IPS-18a (cell line): ENCODE data around the gene SMAD3.

Experiments
- H3K27ac ChIP-seq: one replicate; pipeline ENCODE4 v1.5.1; 2013; ENCODE audit warnings: low read length
- H3K27me3 ChIP-seq: one replicate; pipeline ENCODE4 v1.6.1; 2013; ENCODE audit warnings: mild to moderate bottlenecking, low read length; ENCODE audit not compliant: control insufficient read depth, insufficient read depth
- H3K36me3 ChIP-seq: one replicate; pipeline ENCODE4 v1.6.1; 2013; ENCODE audit warnings: low read depth, low read length; ENCODE audit not compliant: control insufficient read depth
- H3K4me1 ChIP-seq: one replicate; pipeline ENCODE4 v1.6.1; 2013; ENCODE audit warnings: low read depth, low read length; ENCODE audit not compliant: control insufficient read depth
- H3K4me3 ChIP-seq: one replicate; pipeline ENCODE4 v1.5.1; 2013; ENCODE audit warnings: low read length
- H3K9ac ChIP-seq: one replicate; pipeline ENCODE4 v1.6.1; 2013; ENCODE audit warnings: mild to moderate bottlenecking, low read length, moderate library complexity
- H3K9me3 ChIP-seq: one replicate; pipeline ENCODE4 v1.6.1; 2013; ENCODE audit warnings: low read depth, low read length; ENCODE audit not compliant: control insufficient read depth

The SMAD3 gene

DNA sequence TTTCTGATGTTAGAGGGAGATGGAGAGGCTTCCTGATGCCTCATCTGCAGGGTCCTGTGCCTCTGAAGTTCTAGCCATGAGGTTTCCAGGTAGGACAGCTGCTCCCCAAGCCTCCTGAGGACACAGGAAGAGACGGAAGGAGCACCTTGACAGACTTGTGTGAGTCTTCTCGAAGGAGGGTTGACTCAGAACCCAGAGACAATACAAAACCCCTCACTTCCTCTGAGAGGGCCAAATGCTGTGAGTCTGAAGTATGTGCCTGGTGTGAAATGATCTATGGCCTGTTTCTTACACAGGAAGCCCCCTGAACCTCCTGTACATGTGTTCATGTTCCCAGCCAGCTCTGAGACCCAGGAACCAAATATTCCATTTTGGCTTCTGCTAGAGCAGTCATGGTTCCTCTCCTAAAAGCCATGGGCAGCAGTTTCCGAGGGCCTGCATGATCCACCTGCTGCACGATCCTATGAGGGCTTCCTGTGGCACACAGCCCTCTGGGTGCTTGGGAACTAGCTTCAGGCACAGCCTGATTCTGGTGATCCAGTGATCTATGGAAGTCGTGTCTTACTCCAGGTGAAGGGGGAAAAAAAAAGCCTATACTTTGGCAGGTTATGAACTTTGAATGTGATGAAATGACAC lies 126.9 kb downstream of the SMAD3 start:
- no peak overlapping the region for H3K4me3 ChIP-seq
- H3K36me3 ChIP-seq, result peaks cover 15% of the 10 kb centered on the region
- H3K27me3 ChIP-seq, result no peaks in the 10 kb centered on the region
- H3K9me3 ChIP-seq, result no peaks in the 10 kb centered on the region
- no peaks in the 10 kb centered on the region for H3K4me1 ChIP-seq
- H3K27ac ChIP-seq, result no peak overlapping the region
- no peak overlapping the region for H3K9ac ChIP-seq

DNA sequence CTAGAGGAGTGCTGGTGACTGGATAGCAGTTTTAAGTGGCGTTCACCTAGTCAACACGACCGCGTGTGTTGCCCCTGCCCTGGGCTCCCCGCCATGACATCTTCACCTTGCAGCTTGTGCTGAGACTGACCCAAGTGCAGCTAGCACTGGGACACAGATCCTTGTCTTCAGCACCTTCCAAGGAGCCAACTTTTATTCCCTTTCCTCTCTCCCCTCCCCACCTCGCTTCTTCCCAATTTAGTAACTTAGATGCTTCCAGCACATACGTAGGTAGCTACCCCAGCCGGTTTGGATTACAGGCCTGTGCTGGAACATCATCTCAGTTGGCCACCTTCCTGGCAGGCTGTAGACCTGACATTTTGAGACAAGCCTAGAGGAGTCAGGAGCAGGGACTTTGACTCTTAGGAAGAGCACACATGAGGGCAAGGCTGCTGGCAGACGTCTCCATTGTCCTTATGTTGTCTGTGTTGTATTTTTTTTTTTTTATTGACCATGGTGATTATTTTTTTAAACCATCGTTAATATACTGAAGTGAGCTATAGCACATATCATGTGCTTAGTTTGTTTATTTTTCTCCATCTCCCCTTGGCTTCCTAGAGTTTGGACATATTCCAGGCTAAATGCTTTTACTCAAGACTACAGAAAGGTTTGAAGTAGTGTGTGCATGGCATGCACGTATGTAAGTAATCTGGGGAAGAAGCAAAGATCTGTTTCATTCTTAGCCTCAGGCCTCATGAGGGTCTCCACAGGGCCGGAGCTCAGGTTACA lies 128.0 kb downstream of the SMAD3 start:
- Histone ChIP-seq H3K9ac (no peak overlapping the region), H3K27me3 (no peaks in the 10 kb centered on the region), H3K27ac (no peak overlapping the region), H3K4me3 (no peak overlapping the region), H3K4me1 (no peaks in the 10 kb centered on the region), H3K36me3 (peaks cover 10% of the 10 kb centered on the region), H3K9me3 (no peaks in the 10 kb centered on the region)

DNA sequence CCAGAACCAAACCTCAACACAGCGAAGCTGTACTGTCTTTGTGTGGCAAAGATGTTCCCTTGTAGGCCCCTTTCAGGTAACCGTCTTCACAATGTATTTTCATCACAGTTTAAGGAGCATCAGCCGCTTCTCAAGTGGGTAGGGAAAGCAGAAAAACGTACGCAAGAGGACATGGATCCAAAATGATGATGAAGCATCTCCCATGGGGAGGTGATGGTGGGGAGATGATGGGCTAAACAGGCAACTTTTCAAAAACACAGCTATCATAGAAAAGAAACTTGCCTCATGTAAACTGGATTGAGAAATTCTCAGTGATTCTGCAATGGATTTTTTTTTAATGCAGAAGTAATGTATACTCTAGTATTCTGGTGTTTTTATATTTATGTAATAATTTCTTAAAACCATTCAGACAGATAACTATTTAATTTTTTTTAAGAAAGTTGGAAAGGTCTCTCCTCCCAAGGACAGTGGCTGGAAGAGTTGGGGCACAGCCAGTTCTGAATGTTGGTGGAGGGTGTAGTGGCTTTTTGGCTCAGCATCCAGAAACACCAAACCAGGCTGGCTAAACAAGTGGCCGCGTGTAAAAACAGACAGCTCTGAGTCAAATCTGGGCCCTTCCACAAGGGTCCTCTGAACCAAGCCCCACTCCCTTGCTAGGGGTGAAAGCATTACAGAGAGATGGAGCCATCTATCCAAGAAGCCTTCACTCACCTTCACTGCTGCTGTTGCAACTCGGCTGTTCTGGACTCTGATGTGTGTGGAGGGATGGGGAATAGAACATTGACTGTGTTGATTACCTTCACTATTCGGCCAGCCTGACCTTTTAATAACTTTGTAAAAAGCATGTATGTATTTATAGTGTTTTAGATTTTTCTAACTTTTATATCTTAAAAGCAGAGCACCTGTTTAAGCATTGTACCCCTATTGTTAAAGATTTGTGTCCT lies 129.0 kb downstream of the SMAD3 start:
- H3K27ac ChIP-seq, result no peak overlapping the region
- H3K36me3 ChIP-seq, result peaks cover 3% of the 10 kb centered on the region
- no peaks in the 10 kb centered on the region for H3K27me3 ChIP-seq
- H3K9me3 ChIP-seq, result no peaks in the 10 kb centered on the region
- peaks cover 3% of the 10 kb centered on the region for H3K4me1 ChIP-seq
- H3K4me3 ChIP-seq, result no peak overlapping the region
- H3K9ac ChIP-seq, result no peak overlapping the region

GRCh38 chr15:67195305-67195704 lies 129.9 kb downstream of the SMAD3 start:
- Histone ChIP-seq H3K4me1 (peaks cover 9% of the 10 kb centered on the region), H3K36me3 (peaks cover 3% of the 10 kb centered on the region), H3K27me3 (no peaks in the 10 kb centered on the region), H3K9me3 (no peaks in the 10 kb centered on the region), H3K4me3 (no peak overlapping the region), H3K27ac (no peak overlapping the region), H3K9ac (no peak overlapping the region)

DNA sequence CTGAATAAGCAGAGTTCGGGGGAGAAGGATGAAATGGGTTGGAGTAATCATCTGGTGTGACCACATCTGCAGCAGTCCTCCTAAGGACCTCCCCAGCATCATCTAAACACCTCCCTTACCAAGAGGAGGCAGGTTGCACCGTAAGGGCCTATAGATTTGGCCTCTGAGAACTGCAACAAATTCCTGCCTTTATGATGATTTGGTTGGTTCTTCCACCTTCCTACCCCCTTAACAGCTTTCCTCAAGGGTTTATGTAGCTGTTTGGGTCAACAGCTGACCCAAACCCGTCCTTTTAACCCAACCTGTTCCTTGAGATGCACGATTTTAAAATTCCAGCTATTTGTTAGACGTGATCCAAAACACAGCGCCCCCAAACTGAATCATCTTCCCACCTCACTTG lies 130.8 kb downstream of the SMAD3 start:
- Histone ChIP-seq H3K9ac (no peak overlapping the region), H3K4me3 (no peak overlapping the region), H3K4me1 (peaks cover 9% of the 10 kb centered on the region), H3K9me3 (no peaks in the 10 kb centered on the region), H3K36me3 (no peaks in the 10 kb centered on the region), H3K27me3 (no peaks in the 10 kb centered on the region), H3K27ac (no peak overlapping the region)

GRCh38 chr15:67196672-67197363 lies 131.4 kb downstream of the SMAD3 start:
- no peaks in the 10 kb centered on the region for H3K9me3 ChIP-seq
- H3K4me3 ChIP-seq, result no peak overlapping the region
- no peak overlapping the region for H3K27ac ChIP-seq
- H3K36me3 ChIP-seq, result no peaks in the 10 kb centered on the region
- H3K4me1 ChIP-seq, result peaks cover 9% of the 10 kb centered on the region
- no peak overlapping the region for H3K9ac ChIP-seq
- H3K27me3 ChIP-seq, result no peaks in the 10 kb centered on the region

- no peak overlapping the region for H3K27ac ChIP-seq
- H3K9me3 ChIP-seq, result no peaks in the 10 kb centered on the region
- H3K4me3 ChIP-seq, result no peak overlapping the region
- no peak overlapping the region for H3K9ac ChIP-seq
- no peaks in the 10 kb centered on the region for H3K36me3 ChIP-seq
- H3K27me3 ChIP-seq, result no peaks in the 10 kb centered on the region
- H3K4me1 ChIP-seq, result peaks cover 9% of the 10 kb centered on the region
These were observed 131.9 kb downstream of the SMAD3 start for GRCh38 chr15:67197364-67197695.

DNA sequence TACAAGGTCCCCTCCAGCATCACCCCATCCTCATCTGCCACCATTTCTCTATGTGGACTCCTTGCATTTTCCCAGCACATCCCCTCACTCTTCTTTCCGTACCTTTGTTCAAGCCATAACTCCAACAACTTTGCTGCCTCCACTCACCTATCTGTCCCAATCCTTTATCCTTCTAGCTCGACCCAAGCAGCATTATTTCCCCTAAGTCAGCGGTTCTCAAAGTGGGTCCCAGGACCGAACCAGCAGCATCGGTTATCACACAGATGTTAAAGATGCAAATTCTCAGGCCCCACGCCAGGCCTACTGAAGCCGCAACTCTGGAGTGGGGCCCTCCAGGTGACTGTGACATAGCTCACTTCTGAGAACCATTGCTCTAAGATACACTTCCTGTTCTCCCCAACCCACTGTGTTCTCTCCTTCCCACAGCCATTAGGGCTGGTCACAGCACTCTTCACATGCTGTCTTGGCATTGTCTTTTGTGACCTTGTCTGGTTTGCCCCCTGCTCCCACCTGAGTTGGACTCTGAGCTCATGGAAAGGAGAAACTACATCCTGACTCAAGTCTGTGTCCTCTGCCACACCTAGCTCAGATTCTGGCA lies 132.9 kb downstream of the SMAD3 start:
- Histone ChIP-seq H3K4me1 (peaks cover 9% of the 10 kb centered on the region), H3K27me3 (no peaks in the 10 kb centered on the region), H3K9ac (no peak overlapping the region), H3K36me3 (no peaks in the 10 kb centered on the region), H3K9me3 (no peaks in the 10 kb centered on the region), H3K27ac (no peak overlapping the region), H3K4me3 (no peak overlapping the region)

- no peaks in the 10 kb centered on the region for H3K9me3 ChIP-seq
- H3K9ac ChIP-seq, result no peak overlapping the region
- no peak overlapping the region for H3K27ac ChIP-seq
- no peaks in the 10 kb centered on the region for H3K36me3 ChIP-seq
- H3K4me3 ChIP-seq, result no peak overlapping the region
- H3K27me3 ChIP-seq, result no peaks in the 10 kb centered on the region
- H3K4me1 ChIP-seq, result peaks cover 9% of the 10 kb centered on the region
These were observed 134.0 kb downstream of the SMAD3 start for GRCh38 chr15:67199391-67199790.

DNA sequence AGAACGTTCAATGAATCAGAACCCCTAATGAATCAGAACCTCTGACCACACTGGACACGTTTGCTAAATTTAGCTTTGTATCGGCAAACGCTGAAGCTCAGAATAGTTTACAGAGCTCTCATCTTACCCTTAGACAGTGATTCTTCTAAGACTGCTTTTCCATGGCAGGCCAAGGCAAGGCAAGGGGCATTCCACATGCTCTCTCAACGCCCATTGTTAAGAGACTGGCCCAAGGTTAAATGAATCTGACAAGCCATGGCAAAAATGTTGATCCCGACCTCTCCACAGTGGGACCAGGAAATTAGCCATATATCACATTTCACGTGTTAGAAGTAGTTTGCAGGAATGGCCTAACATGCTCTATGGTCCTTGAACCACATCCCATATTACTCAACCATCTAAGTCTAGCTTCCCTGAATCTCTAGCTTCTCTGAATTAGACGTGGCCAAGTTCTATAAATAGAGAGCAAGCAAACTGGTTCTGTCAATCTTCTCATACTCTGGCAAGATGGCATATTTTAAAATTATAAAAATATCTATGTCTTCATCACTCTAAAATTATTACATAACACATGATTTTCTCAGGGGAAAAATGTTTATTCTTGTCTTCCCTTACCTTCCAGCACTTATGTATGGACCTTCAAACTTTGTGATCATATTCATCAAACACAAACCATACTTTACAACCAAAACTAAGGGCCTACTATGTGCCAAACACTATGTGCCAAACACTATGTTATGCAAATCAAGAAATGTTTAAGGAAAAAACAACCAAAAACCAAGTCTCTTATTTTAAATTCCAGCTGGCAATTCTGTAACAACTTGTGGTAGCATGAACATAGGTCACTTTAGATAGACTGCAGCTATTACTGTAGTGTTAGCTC lies 134.7 kb downstream of the SMAD3 start:
- Histone ChIP-seq H3K27ac (no peak overlapping the region), H3K4me3 (no peak overlapping the region), H3K9ac (no peak overlapping the region), H3K36me3 (no peaks in the 10 kb centered on the region), H3K4me1 (peaks cover 9% of the 10 kb centered on the region), H3K27me3 (no peaks in the 10 kb centered on the region), H3K9me3 (no peaks in the 10 kb centered on the region)
